Right lung (tissue), 5 donors: ENCODE data around the gene TBATA. TPM values are rescaled to one million over a fixed set of nuclear protein-coding genes. Genes with fewer than 3 reads are reported as not detected.

Experiments
- DNase-seq, 2 donors: peaks; one replicate each; pipeline ENCODE4 v3.0.0-alpha.2; 2013
- polyA plus RNA-seq, 5 donors: library from polyadenylated mRNA; unstranded; fragments of 120-200 nt; gene quantifications; one replicate each; pipeline versions ENCODE4 v1.2.1 to v1.2.3, GENCODE V29; 2013; ENCODE audit warnings: inconsistent platforms in 1 of 5, low replicate concordance in 1 of 5; ENCODE audit not compliant: insufficient read length in 5 of 5, insufficient read depth in 1 of 5

TBATA gene
- polyA plus RNA-seq, 5 donors, result 0.13 TPM; not detected in 4

DNA sequence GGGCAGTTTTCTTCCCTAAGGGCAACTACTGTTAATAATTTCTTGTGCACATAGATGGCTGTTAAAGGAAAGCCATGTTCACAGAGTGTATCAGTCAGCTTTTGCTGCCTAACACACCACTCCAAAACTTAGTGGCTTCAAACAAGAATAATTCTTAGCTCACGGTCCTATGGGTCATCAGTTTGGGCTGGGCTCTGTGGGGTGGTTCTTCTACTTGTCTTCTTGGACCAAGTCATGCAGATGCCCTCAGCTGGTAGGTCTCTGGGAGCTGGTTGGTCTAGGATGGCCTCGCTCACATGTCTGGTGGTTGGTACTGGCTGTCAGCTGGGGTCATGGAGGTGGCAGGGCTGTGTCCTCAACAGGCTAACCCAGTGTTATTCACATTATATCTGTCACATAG is 39.6 kb downstream of the TBATA start:
- no peak for DNase-seq

GRCh38 chr10:70744617-70745143 is 40.5 kb downstream of the TBATA start:
- DNase-seq, result no peak

DNA sequence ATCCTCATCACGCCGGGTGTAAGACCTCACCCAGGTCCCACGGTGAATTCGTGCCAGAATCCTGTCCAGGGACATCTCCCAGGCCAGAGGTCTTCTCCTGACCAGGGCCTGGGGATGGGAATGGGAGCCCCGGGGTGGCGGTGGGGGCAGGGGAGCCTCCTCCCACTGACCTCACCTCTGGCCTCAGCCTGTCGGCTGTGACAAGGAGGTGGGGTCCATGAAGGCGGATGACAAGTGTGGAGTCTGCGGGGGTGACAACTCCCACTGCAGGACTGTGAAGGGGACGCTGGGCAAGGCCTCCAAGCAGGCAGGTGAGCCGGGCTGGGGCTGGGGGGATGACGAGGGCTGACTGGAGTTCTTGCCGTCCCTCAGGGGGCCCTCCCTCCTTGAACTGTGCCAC is 41.3 kb downstream of the TBATA start:
- no peak for DNase-seq

GRCh38 chr10:70743430-70743788 is 41.8 kb downstream of the TBATA start:
- no peak for DNase-seq

DNA sequence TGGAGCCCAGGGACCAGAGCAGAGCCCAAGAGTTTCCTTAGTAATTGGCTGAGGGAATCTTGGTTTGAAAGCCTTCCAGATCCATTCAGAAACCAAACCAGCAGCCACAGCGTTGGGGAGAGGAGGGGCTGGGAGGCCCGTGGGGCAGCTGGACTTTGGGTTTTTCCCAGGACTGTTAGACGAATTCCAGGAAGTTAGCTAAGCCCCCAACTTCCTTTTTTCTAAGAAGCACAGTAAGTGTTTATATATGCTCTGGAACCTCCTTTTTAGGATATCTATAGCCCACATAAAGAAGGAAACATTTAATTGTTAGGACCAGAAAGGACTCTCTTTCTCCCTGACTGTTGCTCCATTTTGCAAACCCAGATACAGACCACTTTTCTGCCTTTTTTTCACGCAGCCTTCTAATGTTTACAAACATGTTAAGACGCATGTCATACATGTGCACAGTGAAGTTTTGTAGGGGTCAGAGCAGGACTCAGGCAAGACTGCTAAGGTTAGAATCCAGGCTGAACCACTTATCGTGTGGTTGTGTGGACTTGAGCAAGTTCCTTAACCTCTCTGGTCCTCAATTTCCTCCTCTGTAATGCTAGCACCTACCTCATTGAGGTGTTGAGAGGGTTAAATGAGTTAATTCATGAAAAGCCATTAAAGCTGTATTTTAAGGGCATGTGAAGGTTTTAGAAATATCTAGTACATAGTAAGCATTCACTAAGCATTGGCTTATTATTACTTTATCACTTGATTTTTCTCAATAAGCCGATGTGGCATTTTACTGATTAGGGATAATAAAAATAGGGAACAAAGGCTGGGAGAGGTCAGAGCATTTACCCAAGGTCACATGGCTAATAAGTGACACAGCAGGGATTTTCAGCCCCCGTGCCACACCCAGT is 42.4 kb downstream of the TBATA start:
- DNase-seq, result peak; percentile 83 to 90

DNA sequence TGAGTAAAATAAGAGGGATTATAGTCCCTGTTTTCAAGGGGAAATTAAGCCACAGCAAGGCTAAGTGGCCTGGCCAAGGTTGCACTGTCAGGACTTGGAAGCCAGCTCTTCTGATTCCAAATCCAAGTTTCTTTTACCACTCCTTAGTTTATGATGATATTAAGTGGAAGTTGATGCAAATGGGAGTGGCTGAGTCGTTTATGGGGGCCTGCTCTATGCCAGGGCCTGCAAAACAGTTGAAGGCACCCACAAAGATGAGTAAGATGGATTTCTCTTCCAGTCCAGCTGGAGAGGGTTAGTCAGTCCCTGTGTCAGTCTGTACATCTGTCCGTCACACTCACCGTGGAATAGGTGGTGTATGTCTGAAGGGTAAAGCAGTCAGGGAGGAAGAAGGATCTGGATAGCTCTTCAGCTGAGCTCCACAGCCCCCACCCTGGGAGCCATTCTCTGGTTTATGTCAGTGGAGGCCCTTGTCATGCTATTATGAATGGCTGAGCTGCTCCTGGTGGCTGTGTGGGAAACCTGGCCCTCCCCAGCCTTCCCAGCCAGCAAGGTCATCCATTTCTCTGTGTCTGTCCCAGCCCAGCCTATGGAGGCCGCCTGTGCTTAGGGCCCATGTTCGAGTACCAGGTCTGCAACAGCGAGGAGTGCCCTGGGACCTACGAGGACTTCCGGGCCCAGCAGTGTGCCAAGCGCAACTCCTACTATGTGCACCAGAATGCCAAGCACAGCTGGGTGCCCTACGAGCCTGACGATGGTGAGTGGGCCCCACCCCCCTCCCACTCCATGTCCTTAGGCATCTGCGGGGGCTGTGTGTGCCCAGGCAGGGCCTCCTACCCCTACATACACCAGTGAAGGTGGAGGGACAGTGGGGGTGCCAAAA is 44.5 kb downstream of the TBATA start:
- DNase-seq, result no peak

GRCh38 chr10:70738761-70739121 is 46.4 kb downstream of the TBATA start:
- DNase-seq, result no peak

DNA sequence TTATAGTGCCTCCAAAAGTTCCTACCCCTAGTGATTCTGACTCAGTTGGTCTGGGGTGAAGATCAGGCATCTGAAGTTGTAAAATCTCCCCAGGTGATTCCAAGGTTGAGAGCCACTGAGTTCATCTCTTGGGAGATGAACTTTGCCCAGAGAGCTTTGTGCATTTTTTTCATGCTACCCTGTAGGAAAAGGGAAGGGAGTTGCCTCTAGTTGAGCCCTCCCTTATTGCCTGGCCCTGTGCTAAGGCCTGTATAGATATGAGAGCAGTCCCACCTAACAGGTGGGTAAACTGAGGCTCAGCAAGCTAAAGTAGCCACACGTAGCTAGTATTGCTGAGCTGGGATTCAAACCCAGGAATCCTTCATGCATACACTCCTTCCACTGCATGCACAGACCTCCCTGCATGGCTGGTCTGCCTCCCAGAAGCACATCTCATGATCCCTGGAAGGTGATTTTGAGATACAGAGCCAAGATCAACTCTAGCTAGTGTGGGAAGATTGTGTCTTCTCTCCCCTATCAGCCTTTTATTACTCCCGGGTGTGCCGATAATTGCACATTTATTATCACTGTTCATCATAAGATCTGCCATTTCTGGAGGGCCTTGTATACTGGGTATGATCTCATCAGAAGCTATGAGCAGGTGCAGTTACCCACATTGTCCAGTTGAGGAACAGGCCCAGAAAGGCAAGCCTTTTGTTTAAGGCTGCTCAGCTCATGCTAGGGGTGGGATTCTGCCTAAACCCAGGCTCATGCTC is 47.0 kb downstream of the TBATA start:
- DNase-seq, result no peak

GRCh38 chr10:70737250-70737649 is 47.9 kb downstream of the TBATA start:
- DNase-seq, result no peak

DNA sequence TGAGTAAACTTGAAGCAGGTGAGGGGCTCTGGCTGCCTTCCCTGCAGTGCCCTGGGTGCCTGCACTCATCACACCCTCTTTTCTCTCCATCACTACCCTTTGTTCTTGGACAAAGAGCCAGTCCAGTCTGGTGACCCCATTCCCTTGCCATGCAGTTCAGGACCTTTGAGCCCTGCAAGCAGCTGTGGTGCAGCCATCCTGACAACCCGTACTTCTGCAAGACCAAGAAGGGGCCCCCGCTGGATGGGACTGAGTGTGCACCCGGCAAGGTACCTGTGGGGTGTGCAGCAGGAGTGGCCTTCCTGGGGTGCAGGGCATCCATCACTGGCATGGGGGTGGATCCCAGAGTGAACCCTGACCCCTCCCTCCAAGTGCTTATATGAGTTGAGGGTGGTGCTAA is 48.7 kb downstream of the TBATA start:
- DNase-seq, result no peak

DNA sequence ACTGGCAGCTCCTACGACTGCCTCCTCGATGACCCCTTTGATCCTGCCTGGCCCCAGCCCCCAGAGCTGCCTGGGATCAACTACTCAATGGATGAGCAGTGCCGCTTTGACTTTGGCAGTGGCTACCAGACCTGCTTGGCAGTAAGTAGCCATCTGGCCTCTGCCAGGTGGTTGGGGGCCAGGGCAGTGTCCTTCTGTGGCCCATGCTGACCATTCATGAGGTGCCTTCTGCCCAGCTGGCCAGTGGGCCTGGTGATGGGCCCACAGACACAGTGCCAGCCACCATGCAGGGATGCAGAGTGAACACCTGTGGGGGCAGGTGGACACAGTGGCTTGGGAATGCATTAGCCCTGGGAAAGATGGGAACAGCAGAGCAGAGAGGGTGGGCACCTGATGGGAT is 50.0 kb downstream of the TBATA start:
- no peak for DNase-seq

DNA sequence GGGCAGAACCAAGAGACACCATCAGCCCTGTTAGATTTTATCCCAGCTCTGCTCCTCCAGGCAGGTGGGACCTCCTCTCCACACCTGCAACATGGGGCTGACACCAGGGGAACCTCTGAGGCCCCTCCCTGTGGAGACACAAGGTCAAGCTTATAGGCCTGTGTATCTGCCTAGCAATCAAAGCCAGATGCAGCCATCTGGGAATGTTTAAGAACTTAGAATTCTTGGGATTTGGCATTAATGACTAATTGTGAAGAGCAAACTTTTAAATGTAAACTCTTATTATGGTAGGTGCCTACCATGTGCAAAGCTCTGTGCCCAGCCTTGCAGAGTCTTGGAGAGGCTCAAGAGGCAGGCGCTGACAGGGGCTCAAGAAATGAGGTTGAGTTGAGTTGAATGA is 52.1 kb downstream of the TBATA start:
- no peak for DNase-seq

GRCh38 chr10:70732569-70732968 is 52.6 kb downstream of the TBATA start:
- DNase-seq, result no peak

- DNase-seq, result no peak
Measured at GRCh38 chr10:70730955-70731354, 54.2 kb downstream of the TBATA start.

GRCh38 chr10:70729763-70730357 is 55.3 kb downstream of the TBATA start:
- peak; percentile 70 to 81 for DNase-seq

DNA sequence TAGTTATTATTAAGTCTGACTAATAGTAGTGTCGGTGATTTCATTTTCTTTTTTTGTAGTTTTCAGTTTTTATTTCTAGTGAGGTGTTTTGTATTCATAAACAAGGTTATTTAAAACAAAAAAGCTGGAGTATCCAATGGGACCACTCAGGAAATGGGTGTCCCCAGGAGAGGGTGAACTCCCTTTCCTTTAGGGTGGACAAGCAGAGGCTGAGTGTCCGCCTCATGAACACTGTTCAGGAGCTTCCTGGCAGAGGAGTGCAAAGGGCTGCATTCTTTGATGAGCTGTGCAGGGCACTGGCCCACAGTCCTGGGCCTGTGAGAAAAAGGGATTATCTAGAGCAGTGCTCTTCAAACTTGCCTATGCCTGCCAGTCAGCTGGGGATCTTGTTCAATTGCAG is 56.8 kb downstream of the TBATA start:
- DNase-seq, result no peak

GRCh38 chr10:70726909-70727495 is 58.2 kb downstream of the TBATA start:
- DNase-seq, result no peak

- no peak for DNase-seq
Measured at GRCh38 chr10:70723771-70724170, 61.4 kb downstream of the TBATA start.

- no peak for DNase-seq
Measured at GRCh38 chr10:70722820-70723424, 62.3 kb downstream of the TBATA start.
